Esophagus (tissue), 2 donors: ENCODE measurements around the gene PTPRH. TPM values are rescaled to one million over a fixed set of nuclear protein-coding genes. Genes with fewer than 3 reads are reported as not detected.
"Not testable (repeated sequence)": the region's sequence is repeated elsewhere in the genome, so short reads cannot be mapped to it uniquely, and the experiment has no call there.

Experiments
- H3K27ac ChIP-seq, 2 donors: one replicate each; pipeline ENCODE4 v1.5.1; 2013; ENCODE audit warnings: low read depth in 2 of 2, mild to moderate bottlenecking in 2 of 2, inconsistent platforms in 1 of 2, low read length in 1 of 2, moderate library complexity in 1 of 2
- H3K27me3 ChIP-seq, 2 donors: one replicate each; pipeline ENCODE4 v1.6.1; 2013; ENCODE audit warnings: low read length in 2 of 2, control low read depth in 1 of 2, mild to moderate bottlenecking in 1 of 2; ENCODE audit not compliant: insufficient read depth in 2 of 2, control insufficient read depth in 1 of 2
- H3K36me3 ChIP-seq, 2 donors: one replicate each; pipeline ENCODE4 v1.6.1; 2013; ENCODE audit warnings: low read length in 1 of 2; ENCODE audit not compliant: control insufficient read depth in 2 of 2, insufficient read depth in 2 of 2
- H3K4me1 ChIP-seq, 2 donors: one replicate each; pipeline ENCODE4 v1.6.1; 2013; ENCODE audit warnings: low read length in 1 of 2; ENCODE audit not compliant: control insufficient read depth in 2 of 2, insufficient read depth in 2 of 2
- H3K4me3 ChIP-seq, 2 donors: one replicate each; pipeline ENCODE4 v1.5.1; 2013; ENCODE audit warnings: low read length in 2 of 2, mild to moderate bottlenecking in 2 of 2, low read depth in 1 of 2, moderate library complexity in 1 of 2
- H3K9me3 ChIP-seq, 2 donors: one replicate each; pipeline ENCODE4 v1.6.1; 2013; ENCODE audit warnings: mild to moderate bottlenecking in 2 of 2, low read depth in 1 of 2, low read length in 1 of 2, moderate library complexity in 1 of 2; ENCODE audit not compliant: control insufficient read depth in 2 of 2, insufficient read depth in 1 of 2
- WGBS, 2 donors: extraction: QIAGEN DNeasy Blood & Tissue Kit; methylation state at CpG; one replicate each; pipeline ENCODE4 v1.1.7; 2013; 5-methylcytosine and 5-hydroxymethylcytosine counted together
- polyA plus RNA-seq, 2 donors: library from polyadenylated mRNA; stranded (reverse); fragments of 200-250 nt; gene quantifications; one replicate each; pipeline ENCODE4 v1.2.3, GENCODE V29; 2013
- donor health status: healthy with polysubstance abuse.
- donor health status: Bipolar disorder and iron deficiency.

Gene PTPRH
- polyA plus RNA-seq, 2 donors = 0.10 to 0.19 TPM

GRCh38 chr19:55174425-55175116 lies 34.7 kb downstream of the PTPRH start:
- Histone ChIP-seq H3K4me1 (peaks cover 6 to 8% of the 10 kb centered on the region in 2 donors), H3K4me3 (no peak overlapping the region), H3K27ac (no peak overlapping the region), H3K27me3 (peaks cover 0 to 13% of the 10 kb centered on the region in 2 donors), H3K9me3 (peaks cover 0 to 4% of the 10 kb centered on the region in 2 donors), H3K36me3 (no peaks in the 10 kb centered on the region)
- 48 to 65% methylated on average over 20 to 21 of the region's 21 CpGs for WGBS, 2 donors

GRCh38 chr19:55173714-55174409 lies 35.4 kb downstream of the PTPRH start:
- H3K36me3 ChIP-seq = no peaks in the 10 kb centered on the region
- peak overlapping the region in 1 of 2 donors; percentile 5 for H3K4me3 ChIP-seq
- H3K27ac ChIP-seq = no peak overlapping the region
- H3K27me3 ChIP-seq = peaks cover 0 to 9% of the 10 kb centered on the region in 2 donors
- 1 to 2% methylated on average over 23 to 37 of the region's 37 CpGs for WGBS, 2 donors
- peaks cover 0 to 3% of the 10 kb centered on the region in 2 donors for H3K4me1 ChIP-seq
- no peaks in the 10 kb centered on the region for H3K9me3 ChIP-seq

- Histone ChIP-seq H3K27me3 (peaks cover 0 to 9% of the 10 kb centered on the region in 2 donors), H3K4me3 (peak overlapping the region in 1 of 2 donors; percentile 5)
These were observed 36.1 kb downstream of the PTPRH start for GRCh38 chr19:55173186-55173713.

GRCh38 chr19:55172741-55173140 lies 36.6 kb downstream of the PTPRH start:
- Histone ChIP-seq H3K4me3 (no peak overlapping the region), H3K27ac (no peak overlapping the region), H3K4me1 (peaks cover 0 to 3% of the 10 kb centered on the region in 2 donors), H3K9me3 (no peaks in the 10 kb centered on the region), H3K36me3 (no peaks in the 10 kb centered on the region), H3K27me3 (peaks cover 0 to 9% of the 10 kb centered on the region in 2 donors)
- WGBS, 2 donors = 13 to 20% methylated on average over 12 of the region's 12 CpGs

More at GRCh38 chr19:55173186-55173713, 36.1 kb downstream of the PTPRH start:
- Histone ChIP-seq H3K27ac (no peak overlapping the region), H3K9me3 (no peaks in the 10 kb centered on the region), H3K4me1 (peaks cover 0 to 3% of the 10 kb centered on the region in 2 donors), H3K36me3 (no peaks in the 10 kb centered on the region)
- 2% methylated on average over 14 to 32 of the region's 32 CpGs for WGBS, 2 donors

- H3K9me3 ChIP-seq, H3K27ac ChIP-seq, H3K36me3 ChIP-seq, H3K27me3 ChIP-seq, H3K4me3 ChIP-seq, H3K4me1 ChIP-seq: not testable (repeated sequence)
- WGBS, 2 donors = 51 to 54% methylated on average over 9 of the region's 9 CpGs
These were observed 37.0 kb downstream of the PTPRH start for GRCh38 chr19:55172318-55172717.

- Histone ChIP-seq H3K4me1 (peaks cover 0 to 6% of the 10 kb centered on the region in 2 donors), H3K4me3 (no peak overlapping the region), H3K27ac (no peak overlapping the region), H3K9me3 (peaks cover 0 to 2% of the 10 kb centered on the region in 2 donors), H3K27me3 (peaks cover 0 to 9% of the 10 kb centered on the region in 2 donors), H3K36me3 (no peaks in the 10 kb centered on the region)
- WGBS, 2 donors = 80 to 81% methylated on average over 5 of the region's 5 CpGs
These were observed 37.9 kb downstream of the PTPRH start for GRCh38 chr19:55171440-55171839.

GRCh38 chr19:55169136-55169535 lies 40.2 kb downstream of the PTPRH start:
- H3K9me3 ChIP-seq = peaks cover 0 to 4% of the 10 kb centered on the region in 2 donors
- H3K36me3 ChIP-seq = no peaks in the 10 kb centered on the region
- no peak overlapping the region for H3K4me3 ChIP-seq
- H3K4me1 ChIP-seq = peaks cover 0 to 10% of the 10 kb centered on the region in 2 donors
- H3K27me3 ChIP-seq = peaks cover 0 to 8% of the 10 kb centered on the region in 2 donors
- 56 to 62% methylated on average over 4 of the region's 4 CpGs for WGBS, 2 donors
- no peak overlapping the region for H3K27ac ChIP-seq

GRCh38 chr19:55166530-55167268 lies 42.6 kb downstream of the PTPRH start, which contains the start of gene DNAAF3:
TSS of gene DNAAF3 (minus strand) at chr19:55166613. CDS start at chr19:55166413, 200 bp downstream.
- Histone ChIP-seq H3K4me1 (peaks cover 0 to 8% of the 10 kb centered on the region in 2 donors), H3K9me3 (peaks cover 0 to 4% of the 10 kb centered on the region in 2 donors), H3K36me3 (no peaks in the 10 kb centered on the region), H3K27ac (no peak within 1 kb of the TSS), H3K27me3 (peaks cover 0 to 4% of the 10 kb centered on the region in 2 donors), H3K4me3 (peak within 1 kb of the TSS; percentile 27 to 35)
- whole genome bisulfite sequencing, 2 donors = 1% methylated on average over 32 to 33 of the region's 33 CpGs

GRCh38 chr19:55165952-55166529 lies 43.3 kb downstream of the PTPRH start:
- H3K27me3 ChIP-seq = peaks cover 0 to 7% of the 10 kb centered on the region in 2 donors
- no peak overlapping the region for H3K27ac ChIP-seq
- no peaks in the 10 kb centered on the region for H3K36me3 ChIP-seq
- H3K9me3 ChIP-seq = peaks cover 0 to 4% of the 10 kb centered on the region in 2 donors
- peak overlapping the region; percentile 27 to 35 for H3K4me3 ChIP-seq
- H3K4me1 ChIP-seq = peaks cover under 1 to 8% of the 10 kb centered on the region in 2 donors
- WGBS, 2 donors = 1 to 2% methylated on average over 26 to 34 of the region's 34 CpGs
